ENCODE results near the gene HEXB.
A peak's percentile ranks its signal among the peaks of the same experiment; 100 is the strongest.

HEXB gene

GRCh38 chr5:74684900-74685851 lies at the start of gene HEXB:
Gene HEXB, plus strand, starts transcription at chr5:74685233. Its CDS starts 28 bp downstream, at chr5:74685261.
- peak; percentile 72 for DNase-seq (ENCODE audit: low spot score)

GRCh38 chr5:74636149-74636548 lies 48.9 kb upstream of the HEXB start:
- DNase-seq (ENCODE audit: low spot score) = no peak

- no peak for DNase-seq (ENCODE audit: low spot score)
Measured at GRCh38 chr5:74636552-74636951, 48.5 kb upstream of the HEXB start.

DNA sequence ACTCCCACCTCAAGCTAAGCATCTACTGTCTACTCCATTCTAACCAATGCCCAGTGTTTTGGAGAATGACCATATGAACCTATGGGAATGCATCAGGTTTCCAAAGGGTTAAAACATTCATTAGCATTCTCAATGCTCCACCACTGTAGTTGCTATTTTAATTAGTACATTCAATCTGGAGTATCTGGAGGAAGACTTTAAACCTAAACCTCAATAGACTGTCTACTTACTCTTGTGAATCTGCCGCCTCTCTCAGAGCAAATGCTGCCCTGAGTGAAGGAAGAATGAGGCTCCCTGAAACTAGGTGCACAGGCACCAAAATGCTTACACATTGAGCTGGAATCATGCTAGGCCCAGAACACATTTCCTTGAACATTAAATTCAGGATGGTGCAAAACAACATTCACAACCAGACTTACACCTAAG lies 46.5 kb upstream of the HEXB start:
- no peak for DNase-seq (ENCODE audit: low spot score)

DNA sequence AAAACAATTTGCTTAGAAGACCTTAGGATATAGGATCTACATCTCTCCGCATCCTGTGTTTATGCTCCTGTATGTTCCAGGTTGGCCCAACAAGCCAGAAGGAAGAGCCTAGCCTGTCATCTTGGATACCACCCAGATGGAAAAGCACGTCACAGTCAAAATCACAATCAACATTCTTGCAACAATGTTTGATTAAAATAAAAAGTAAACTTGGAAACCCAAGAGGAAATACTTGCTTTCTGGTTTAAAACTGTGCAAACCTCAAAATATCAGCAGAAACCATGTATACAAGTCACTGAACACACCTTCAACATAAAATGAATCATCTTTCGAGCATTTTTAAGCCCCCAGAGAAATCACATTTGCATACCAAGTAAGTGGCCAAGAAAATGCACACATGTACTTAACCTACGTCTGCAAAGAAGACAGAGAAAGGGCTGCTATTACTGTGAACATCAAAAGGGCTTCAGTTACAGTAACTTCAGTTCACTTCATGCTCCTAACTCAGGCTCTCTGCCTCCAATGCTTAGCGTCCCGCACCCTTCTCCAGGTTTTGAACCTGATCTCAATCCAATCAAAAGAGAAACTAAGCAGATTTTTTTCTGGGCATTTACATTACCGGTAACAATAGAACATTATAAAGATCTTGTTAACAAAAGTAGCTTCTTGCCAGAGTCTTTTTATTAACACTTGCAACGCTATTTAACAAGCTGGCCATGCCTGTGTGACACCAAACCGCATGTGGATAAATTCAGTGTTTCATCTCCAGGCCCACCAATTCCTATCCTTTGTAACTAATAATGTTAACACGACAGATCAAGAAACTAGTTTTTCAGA lies 45.8 kb upstream of the HEXB start:
- DNase-seq (ENCODE audit: low spot score) = no peak

DNA sequence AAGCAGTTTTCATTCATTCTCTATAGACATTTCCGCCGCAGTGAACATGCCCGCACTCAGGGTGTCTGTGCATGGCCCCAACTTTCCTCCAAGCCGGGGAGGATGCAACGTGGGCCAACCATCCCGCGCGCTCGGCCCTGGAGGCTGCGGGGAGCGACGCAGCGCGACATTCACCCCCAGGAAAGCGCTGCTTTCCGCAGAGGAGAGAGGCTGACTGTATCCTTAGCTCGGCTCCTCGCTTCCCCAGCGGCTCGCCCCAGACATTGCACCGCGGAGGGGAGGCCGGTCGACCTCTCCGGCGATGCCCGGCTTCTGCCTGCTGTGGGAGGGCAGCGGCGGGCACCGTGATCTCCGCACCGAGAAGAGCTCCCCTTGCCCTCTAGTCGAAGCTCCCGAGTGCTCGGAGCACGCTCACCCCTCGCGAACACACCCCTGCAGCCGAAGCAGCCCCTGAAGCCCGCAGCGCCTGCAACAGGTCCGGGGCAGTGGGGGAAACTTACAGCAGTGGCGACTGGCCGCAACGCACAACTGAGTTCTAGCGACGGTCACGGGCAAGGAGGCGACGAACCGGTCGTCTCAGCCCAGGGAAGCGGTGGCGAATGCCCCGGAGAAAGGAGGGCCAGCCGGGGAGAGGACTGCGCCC lies 45.1 kb upstream of the HEXB start:
- DNase-seq (ENCODE audit: low spot score) = no peak

DNA sequence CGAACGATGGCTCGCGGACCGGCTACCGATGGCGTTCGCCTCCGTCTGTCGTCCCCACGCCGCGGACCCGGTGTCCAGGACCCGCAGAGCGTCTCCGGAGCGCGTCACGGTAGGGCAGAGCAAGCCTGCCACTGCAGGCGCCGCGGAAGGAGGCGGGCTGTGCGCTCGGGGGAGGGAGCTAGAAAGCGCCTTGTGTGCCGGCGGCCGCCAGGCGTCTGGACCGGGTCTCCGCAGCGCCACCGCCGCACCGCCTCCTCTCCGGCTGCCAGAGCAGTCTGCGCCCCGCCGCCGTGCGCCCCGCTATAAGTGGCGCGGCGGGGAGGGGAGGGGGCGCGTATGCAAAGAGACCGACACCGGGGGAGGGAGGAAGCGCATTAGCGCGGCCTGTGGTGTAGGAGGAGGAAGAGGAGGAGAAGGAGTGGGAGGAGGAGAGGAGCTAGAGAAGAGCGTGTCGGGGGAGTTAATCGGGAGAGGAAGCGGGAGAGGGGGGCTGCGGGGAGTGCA lies 44.5 kb upstream of the HEXB start, which contains the start of gene ENC1:
Gene ENC1 (minus strand): TSS at position 279 of the 504 bp plus-strand sequence. CDS start 4,243 bp downstream, outside the sequence.
- DNase-seq (ENCODE audit: low spot score) = peak; percentile 42

DNA sequence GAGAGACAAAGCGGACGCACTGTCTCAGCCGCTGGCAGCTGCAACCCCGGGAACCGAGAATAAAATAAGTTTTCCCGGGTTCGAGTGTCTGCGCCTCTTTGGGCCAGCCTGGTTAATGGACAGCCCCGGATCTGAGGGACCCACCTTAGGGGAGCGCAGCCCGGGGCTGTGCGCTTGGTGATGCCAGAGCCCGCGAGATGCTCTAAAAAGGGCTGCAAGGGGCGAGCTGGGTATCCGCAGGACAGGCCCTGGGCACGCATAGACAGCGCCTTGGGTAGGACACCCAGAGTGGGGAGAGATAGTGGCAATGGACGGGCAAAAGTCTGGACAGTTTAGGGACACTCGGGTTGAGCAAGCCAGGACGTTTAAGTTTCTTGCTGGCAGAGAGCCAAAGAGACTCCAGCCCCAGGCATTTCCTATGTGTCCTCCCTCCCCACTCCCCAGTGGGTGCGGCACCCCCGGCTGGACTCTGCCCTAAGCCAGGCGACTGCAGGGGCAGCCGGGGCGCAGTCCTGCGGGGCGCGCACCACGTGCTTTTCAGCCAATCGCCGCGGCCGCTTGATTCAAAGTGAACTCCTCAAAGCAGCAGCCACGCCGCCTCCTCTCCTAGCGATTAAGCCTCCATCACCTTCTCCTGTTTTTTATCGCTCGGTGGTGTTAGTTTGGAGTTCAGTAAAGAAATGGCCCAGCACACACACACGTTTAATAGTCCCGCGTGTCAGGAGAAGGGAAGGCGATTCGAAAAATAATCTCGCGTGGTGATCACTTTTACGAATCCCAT lies 43.9 kb upstream of the HEXB start:
- DNase-seq (ENCODE audit: low spot score) = peak; percentile 33

DNA sequence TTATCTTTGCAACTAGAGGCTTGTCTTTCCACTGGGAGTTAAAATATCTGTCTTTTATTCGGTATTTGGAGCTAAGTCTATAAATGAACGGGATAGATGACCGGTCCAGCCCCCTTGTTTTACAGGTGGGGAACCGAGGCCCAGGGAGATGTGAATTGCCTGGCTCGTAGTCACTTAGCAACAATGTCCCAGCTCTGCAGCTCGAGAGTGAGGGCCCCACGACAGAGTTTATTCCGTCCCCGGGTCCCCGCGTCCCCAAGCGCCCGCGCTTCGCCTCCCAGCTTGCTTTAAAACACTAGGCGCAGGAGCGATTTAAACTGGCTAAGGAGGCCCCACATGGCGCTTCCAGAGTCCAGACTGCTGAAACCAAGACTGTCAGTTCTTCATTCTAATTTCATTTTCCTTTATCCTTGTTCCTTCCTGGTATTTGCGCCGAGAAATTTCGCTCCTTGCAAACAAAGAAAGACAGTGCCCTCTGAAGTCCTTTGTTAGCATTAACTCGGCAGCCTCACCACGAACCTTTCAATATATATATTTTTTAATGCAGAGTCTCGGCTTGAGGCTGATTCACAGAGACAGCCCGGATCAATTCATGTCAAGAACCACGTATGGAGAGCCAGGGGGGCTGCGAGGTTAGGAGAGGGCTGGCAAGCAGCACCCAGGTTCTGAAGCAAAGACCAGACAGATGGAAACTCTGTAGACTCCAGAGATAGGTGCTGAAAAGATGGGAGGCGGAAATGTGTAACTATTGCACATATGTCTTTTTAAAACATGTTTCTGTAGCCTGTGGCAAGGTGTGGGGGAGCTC lies 43.1 kb upstream of the HEXB start:
- no peak for DNase-seq (ENCODE audit: low spot score)

GRCh38 chr5:74642543-74642863 lies 42.5 kb upstream of the HEXB start:
- no peak for DNase-seq (ENCODE audit: low spot score)

- no peak for DNase-seq (ENCODE audit: low spot score)
Measured at GRCh38 chr5:74643111-74643562, 41.9 kb upstream of the HEXB start.

DNA sequence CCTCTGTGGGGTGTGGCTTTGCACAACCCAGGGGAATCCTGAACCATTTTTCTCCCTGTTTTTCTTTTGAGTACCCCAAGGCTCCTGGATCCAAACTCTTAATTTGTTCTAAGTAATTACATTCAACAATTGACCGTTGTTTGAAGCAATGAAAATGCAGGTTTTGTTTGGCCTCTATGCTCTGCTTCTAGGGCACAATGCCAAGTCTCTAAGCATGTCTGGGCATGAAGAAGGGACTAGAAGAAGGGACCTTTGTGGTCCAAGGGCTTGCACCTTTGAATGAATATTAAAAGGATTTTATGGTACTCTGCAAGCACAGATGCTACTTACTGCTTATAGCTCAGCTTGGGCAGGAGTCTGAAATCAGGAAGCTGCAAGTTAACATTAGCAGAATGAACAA lies 37.9 kb upstream of the HEXB start:
- no peak for DNase-seq (ENCODE audit: low spot score)

DNA sequence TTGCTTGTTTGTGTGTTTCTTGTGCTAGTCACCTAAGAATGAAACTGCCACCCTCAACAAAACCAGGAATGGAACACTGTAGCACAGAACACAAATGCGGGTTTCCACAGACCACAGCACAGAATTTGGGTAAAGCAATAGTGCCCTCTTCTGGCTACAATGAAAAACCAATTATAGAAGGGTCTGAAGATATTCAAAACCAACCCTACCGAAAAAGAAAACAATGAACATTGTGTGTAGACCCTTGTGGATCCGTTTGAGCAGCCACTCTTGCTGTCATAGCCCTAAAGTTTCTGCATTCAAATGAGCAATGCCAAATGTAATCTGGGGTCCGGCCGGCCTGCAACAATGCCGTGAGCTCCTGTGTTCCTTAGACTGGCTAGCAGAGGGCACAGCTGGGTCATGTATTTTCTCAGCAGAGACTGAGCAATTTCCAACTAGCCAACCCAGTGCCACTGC lies 36.2 kb upstream of the HEXB start:
- DNase-seq (ENCODE audit: low spot score) = peak; percentile 47

- DNase-seq (ENCODE audit: low spot score) = no peak
Measured at GRCh38 chr5:74649421-74649973, 35.5 kb upstream of the HEXB start.

- no peak for DNase-seq (ENCODE audit: low spot score)
Measured at GRCh38 chr5:74651710-74652109, 33.3 kb upstream of the HEXB start.

GRCh38 chr5:74652576-74652975 lies 32.5 kb upstream of the HEXB start:
- no peak for DNase-seq (ENCODE audit: low spot score)

DNA sequence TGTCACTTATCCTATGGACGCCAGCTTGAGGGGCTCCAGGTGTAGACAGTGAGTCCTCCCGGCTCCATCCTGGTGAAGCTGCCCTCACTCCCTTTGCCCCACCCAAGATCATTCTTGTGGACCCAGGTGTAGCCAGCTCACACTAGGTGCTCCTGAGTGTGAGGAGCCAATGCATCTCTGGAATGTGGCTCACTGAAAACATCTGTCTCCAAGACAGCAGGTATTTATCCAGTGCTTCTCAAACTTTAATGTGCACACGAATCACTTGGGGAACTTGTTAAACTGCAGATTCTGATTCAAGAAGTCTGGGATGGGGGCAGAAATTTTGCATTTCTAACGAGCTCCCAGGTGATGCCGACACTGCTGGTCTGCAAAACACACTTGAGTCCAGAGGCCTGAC lies 31.0 kb upstream of the HEXB start:
- no peak for DNase-seq (ENCODE audit: low spot score)

DNA sequence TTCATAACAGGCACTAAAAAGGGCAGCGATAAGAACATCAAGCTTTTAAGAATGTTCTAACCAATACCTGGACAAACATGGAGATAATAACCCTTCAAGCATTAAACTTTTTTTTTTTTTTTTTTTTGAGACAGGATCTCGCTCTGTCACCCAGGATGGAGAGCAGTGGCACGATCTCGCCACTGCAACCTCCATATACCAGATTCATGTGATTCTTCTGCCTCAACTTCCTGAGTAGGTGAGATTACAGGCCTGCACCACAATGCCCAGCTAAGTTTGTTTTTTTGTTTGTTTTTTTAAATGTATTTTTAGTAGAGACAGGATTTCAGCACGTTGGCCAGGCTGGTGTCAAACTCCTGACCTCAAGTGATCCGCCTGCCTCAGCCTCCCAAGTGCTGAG lies 29.8 kb upstream of the HEXB start:
- no peak for DNase-seq (ENCODE audit: low spot score)

GRCh38 chr5:74655716-74656115 lies 29.3 kb upstream of the HEXB start:
- DNase-seq (ENCODE audit: low spot score) = no peak

- DNase-seq (ENCODE audit: low spot score) = no peak
Measured at GRCh38 chr5:74657165-74657564, 27.9 kb upstream of the HEXB start.

Data from HuH-7.5 (cell line).